H1 (cell line): ENCODE measurements around the gene PEX6. TPM values are rescaled to one million over a fixed set of nuclear protein-coding genes. Genes with fewer than 3 reads are reported as not detected.

Experiments used
- CTCF ChIA-PET: fragments of 300-600 bp; sonication (Branson Sonifier 250); formaldehyde crosslinking; loops from one replicate; lab custom pipeline; 2021; ENCODE audit not compliant: partially characterized antibody; lab: Charles Lee
- POLR2A ChIA-PET: fragments of 300-600 bp; sonication (Branson Sonifier 250); formaldehyde crosslinking; loops from one replicate; lab custom pipeline; 2021; ENCODE audit warnings: inconsistent platforms; ENCODE audit not compliant: partially characterized antibody; lab: Charles Lee
- DNase-seq, 2 experiments: peaks; one replicate each; pipeline versions ENCODE4 v3.0.0 to v3.0.0-alpha.2; 2010 to 2022; ENCODE audit warnings: low spot score in 2 of 2, low read depth in 1 of 2, mixed read lengths in 1 of 2
- FAIRE-seq: peaks from 2 replicates; lab custom pipeline; 2011; peaks lifted over from hg19 to GRCh38; lab: Jason Lieb, UNC
- H2AFZ ChIP-seq: 2 replicates; pipeline ENCODE4 v1.8.1; 2012; ENCODE audit warnings: low read length, inconsistent platforms
- H2AK5ac ChIP-seq: 2 replicates; pipeline ENCODE4 v1.6.1; 2013; ENCODE audit warnings: low read depth, low read length
- H2BK120ac ChIP-seq: replicated peaks from 2 replicates; pipeline ENCODE3; 2013; ENCODE audit warnings: low read depth, low read length, inconsistent platforms
- H2BK12ac ChIP-seq: 2 replicates; pipeline ENCODE4 v1.6.1; 2013; ENCODE audit warnings: low read depth, low read length
- H2BK15ac ChIP-seq: 2 replicates; pipeline ENCODE4 v1.6.1; 2013; ENCODE audit warnings: low read length
- H2BK20ac ChIP-seq: 2 replicates; pipeline ENCODE4 v1.6.1; 2013; ENCODE audit warnings: low read length
- H2BK5ac ChIP-seq: 2 replicates; pipeline ENCODE4 v1.6.1; 2013; ENCODE audit warnings: low read depth, low read length
- H3K14ac ChIP-seq: 2 replicates; pipeline ENCODE4 v1.6.1; 2013; ENCODE audit warnings: inconsistent platforms; ENCODE audit not compliant: insufficient read length
- H3K18ac ChIP-seq: 2 replicates; pipeline ENCODE4 v1.6.1; 2013; ENCODE audit warnings: low read length; ENCODE audit errors: extremely low read depth
- H3K23ac ChIP-seq: 2 replicates; pipeline ENCODE4 v1.6.1; 2013; ENCODE audit warnings: inconsistent platforms; ENCODE audit not compliant: insufficient read length
- H3K23me2 ChIP-seq: 2 replicates; pipeline ENCODE4 v1.6.1; 2013; ENCODE audit warnings: low read depth, low read length
- H3K27ac ChIP-seq: 2 replicates; pipeline ENCODE4 v1.6.1; 2011; ENCODE audit warnings: low read depth, low read length, inconsistent platforms
- H3K27me3 ChIP-seq, 4 experiments: replicated peaks in 1 of 4; 1 replicate in 1 of 4; 2 replicates in 3 of 4; pipeline versions ENCODE4 v1.6.1 to v1.8.1; 2011 to 2013; ENCODE audit warnings: low read length in 3 of 4, mild to moderate bottlenecking in 3 of 4, inconsistent platforms in 2 of 4, mixed read lengths in 2 of 4, moderate library complexity in 1 of 4; ENCODE audit not compliant: control insufficient read depth in 3 of 4, insufficient read depth in 3 of 4; ENCODE audit errors: extremely low read depth in 1 of 4
- H3K36me3 ChIP-seq, 4 experiments: 2 replicates each; pipeline versions ENCODE4 v1.6.1 to v1.8.1; 2011 to 2013; ENCODE audit warnings: mild to moderate bottlenecking in 4 of 4, low read length in 3 of 4, moderate library complexity in 2 of 4, control low read depth in 1 of 4, inconsistent platforms in 1 of 4; ENCODE audit not compliant: insufficient read depth in 4 of 4, control insufficient read depth in 2 of 4
- H3K4ac ChIP-seq: replicated peaks from 2 replicates; pipeline ENCODE3; 2013; ENCODE audit warnings: low read length, low read depth, mixed read lengths, inconsistent platforms; ENCODE audit not compliant: insufficient read length
- H3K4me1 ChIP-seq, 4 experiments: replicated peaks in 1 of 4; 1 replicate in 1 of 4; 2 replicates in 3 of 4; pipeline versions ENCODE4 v1.6.1 to v1.8.1; 2011 to 2013; ENCODE audit warnings: low read length in 3 of 4, inconsistent platforms in 2 of 4, mixed read lengths in 1 of 4; ENCODE audit not compliant: insufficient read depth in 4 of 4, control insufficient read depth in 3 of 4
- H3K4me2 ChIP-seq, 2 experiments: 2 replicates each; pipeline versions ENCODE4 v1.6.1 to v1.8.1; 2011 to 2013; ENCODE audit warnings: low read depth in 2 of 2, low read length in 2 of 2, control low read depth in 1 of 2, inconsistent platforms in 1 of 2, mild to moderate bottlenecking in 1 of 2; ENCODE audit not compliant: insufficient read depth in 1 of 2
- H3K4me3 ChIP-seq, 4 experiments: fragments of 200-600, 300-600 bp in 1 of 4; sonication (generic), shearing (Covaris generic), sonication (Bioruptor Twin) in 1 of 4; 2 replicates each; pipeline versions ENCODE4 v1.5.1 to v1.8.1; 2011 to 2016; ENCODE audit warnings: low read length in 4 of 4, low read depth in 3 of 4, control low read depth in 2 of 4, inconsistent platforms in 2 of 4, mild to moderate bottlenecking in 2 of 4, mixed read lengths in 1 of 4, moderate library complexity in 1 of 4; ENCODE audit not compliant: insufficient read depth in 2 of 4; ENCODE audit errors: extremely low read depth in 1 of 4
- H3K56ac ChIP-seq: replicated peaks from 2 replicates; pipeline ENCODE3; 2013; ENCODE audit warnings: low read depth, mild to moderate bottlenecking, mixed read lengths, low read length, inconsistent platforms; ENCODE audit not compliant: insufficient read length
- H3K79me1 ChIP-seq: 2 replicates; pipeline ENCODE4 v1.6.1; 2013; ENCODE audit warnings: low read depth, low read length, control low read depth
- H3K79me2 ChIP-seq, 2 experiments: 2 replicates each; pipeline versions ENCODE4 v1.6.1 to v1.8.1; 2012 to 2013; ENCODE audit warnings: low read length in 2 of 2, mild to moderate bottlenecking in 2 of 2, inconsistent platforms in 1 of 2; ENCODE audit not compliant: insufficient read depth in 2 of 2, control insufficient read depth in 1 of 2
- H3K9ac ChIP-seq, 4 experiments: replicated peaks in 1 of 4; 1 replicate in 1 of 4; 2 replicates in 3 of 4; pipeline versions ENCODE4 v1.6.1 to v1.8.1; 2011 to 2013; ENCODE audit warnings: low read depth in 3 of 4, low read length in 3 of 4, control low read depth in 2 of 4, mild to moderate bottlenecking in 2 of 4, moderate library complexity in 2 of 4, inconsistent platforms in 1 of 4; ENCODE audit errors: extremely low read depth in 1 of 4
- H3K9me3 ChIP-seq, 2 experiments: 2 replicates each; pipeline versions ENCODE4 v1.6.1 to v1.8.1; 2012 to 2013; ENCODE audit warnings: mild to moderate bottlenecking in 2 of 2, moderate library complexity in 2 of 2, control low read depth in 1 of 2, inconsistent platforms in 1 of 2, low read depth in 1 of 2, low read length in 1 of 2, mixed read lengths in 1 of 2; ENCODE audit not compliant: insufficient read depth in 2 of 2
- H4K20me1 ChIP-seq, 2 experiments: replicated peaks in 1 of 2; 2 replicates each; pipeline versions ENCODE3 to v1.8.1; 2011 to 2013; ENCODE audit warnings: inconsistent platforms in 2 of 2, low read length in 2 of 2, mild to moderate bottlenecking in 1 of 2; ENCODE audit not compliant: insufficient read depth in 2 of 2, control insufficient read depth in 1 of 2
- H4K5ac ChIP-seq: 2 replicates; pipeline ENCODE4 v1.6.1; 2013; ENCODE audit warnings: low read length, low read depth, mixed read lengths, inconsistent platforms; ENCODE audit not compliant: insufficient read length
- H4K8ac ChIP-seq: 2 replicates; pipeline ENCODE4 v1.8.0; 2013; ENCODE audit warnings: mild to moderate bottlenecking, moderate library complexity, low read length, inconsistent platforms; ENCODE audit not compliant: insufficient read depth; ENCODE audit errors: extremely low read depth
- H4K91ac ChIP-seq: replicated peaks from 2 replicates; pipeline ENCODE3; 2013; ENCODE audit warnings: low read length, mixed read lengths, inconsistent platforms; ENCODE audit not compliant: insufficient read length
- ATF3 ChIP-seq: IDR thresholded peaks from 2 replicates; pipeline ENCODE4 v1.6.1; 2011; ENCODE audit warnings: low read depth, mild to moderate bottlenecking, low read length; ENCODE audit not compliant: insufficient read depth
- CEBPB ChIP-seq: IDR thresholded peaks from 2 replicates; pipeline ENCODE4 v1.6.1; 2012; ENCODE audit warnings: low read depth, low read length
- CREB1 ChIP-seq: IDR thresholded peaks from 2 replicates; pipeline ENCODE4 v1.6.1; 2012; ENCODE audit warnings: inconsistent platforms
- E2F6 ChIP-seq: IDR thresholded peaks from 2 replicates; pipeline ENCODE4 v1.6.1; 2012; ENCODE audit warnings: inconsistent platforms
- JUN ChIP-seq: IDR thresholded peaks from 2 replicates; pipeline ENCODE4 v1.6.1; 2011; ENCODE audit warnings: low read depth, mild to moderate bottlenecking, improper control_type of control experiment, low read length
- MAX ChIP-seq: IDR thresholded peaks from 2 replicates; pipeline ENCODE4 v1.6.1; 2012; ENCODE audit warnings: inconsistent platforms
- POLR2A ChIP-seq, 2 experiments: IDR thresholded peaks; 1 replicate in 1 of 2; 2 replicates in 1 of 2; pipeline ENCODE4 v1.6.1; 2011; ENCODE audit warnings: low read depth in 2 of 2, low read length in 2 of 2, mild to moderate bottlenecking in 2 of 2; ENCODE audit errors: control extremely low read depth in 1 of 2
- SAP30 ChIP-seq: fragments of 300-600 bp; sonication (generic); IDR thresholded peaks from 2 replicates; pipeline ENCODE4 v1.7.1; 2012; ENCODE audit warnings: low read length, moderate library complexity, mild to moderate bottlenecking, inconsistent platforms; ENCODE audit not compliant: insufficient read depth, insufficient replicate concordance
- SIN3A ChIP-seq, 2 experiments: IDR thresholded peaks in 1 of 2; conservative IDR thresholded peaks in 1 of 2; 2 replicates each; pipeline ENCODE4 v1.6.1; 2011 to 2012; ENCODE audit warnings: low read length in 2 of 2, improper control_type of control experiment in 1 of 2, low read depth in 1 of 2, mild to moderate bottlenecking in 1 of 2
- TCF12 ChIP-seq: IDR thresholded peaks from 2 replicates; pipeline ENCODE4 v1.6.1; 2011; ENCODE audit warnings: low read depth, mild to moderate bottlenecking, low read length
- YY1 ChIP-seq: IDR thresholded peaks from 2 replicates; pipeline ENCODE4 v1.6.1; 2011; ENCODE audit warnings: low read depth, mild to moderate bottlenecking, low read length
- ZNF274 ChIP-seq: IDR thresholded peaks from 2 replicates; pipeline ENCODE4 v1.7.0; 2012; ENCODE audit warnings: low read length, borderline replicate concordance; ENCODE audit errors: extremely low read depth
- WGBS, 2 experiments: shearing (Covaris generic) in 1 of 2; methylation state at CpG; one replicate each; pipeline versions ENCODE4 v1.1.6 to v1.1.7; 2013 to 2015; ENCODE audit warnings: low lambda C conversion rate in 2 of 2, mixed read lengths in 2 of 2, inconsistent platforms in 1 of 2, low coverage in 1 of 2, missing lambda C conversion rate in 1 of 2; ENCODE audit not compliant: insufficient replicate concordance in 2 of 2, insufficient coverage in 1 of 2, insufficient read length in 1 of 2; ENCODE audit errors: extremely low coverage in 1 of 2, missing lambda C conversion rate in 1 of 2; 5-methylcytosine and 5-hydroxymethylcytosine counted together
- polyA plus RNA-seq, 7 experiments: library from polyadenylated mRNA; depleted of rRNA in 3 of 7; stranded (reverse) in 5 of 7; unstranded in 2 of 7; fragments of >200 nt in 5 of 7; fragments of 200-250 nt in 2 of 7; gene quantifications; 1 replicate in 5 of 7; 2 replicates in 1 of 7; 4 replicates in 1 of 7; pipeline versions ENCODE4 v1.2.1 to v1.2.3, GENCODE V29; 2011 to 2013; ENCODE audit warnings: missing spikeins in 2 of 7, mixed read lengths in 2 of 7
- total RNA-seq: library from RNA; stranded (reverse); fragmentation: NEBNext Ultra II Directional; extraction: Animal tissue kit (Norgen Biotek cat#: 25700); gene quantifications from 2 replicates; pipeline ENCODE4 v1.2.1, GENCODE V29; 2021

Gene PEX6
- total and polyA plus RNA-seq, 2 of the 8 experiments (the other 6 are each of a cell fraction or from before 2014, with no cell fraction given): 6.4 to 12.5 TPM

GRCh38 chr6:42989923-42990322, 10.9 kb upstream of the PEX6 start:
- DNase-seq: no peak

More at GRCh38 chr6:42989923-42990322, 10.9 kb upstream of the PEX6 start:
- no peak overlapping the region for H4K5ac ChIP-seq
- H3K79me2 ChIP-seq: peaks cover 8 to 15% of the 10 kb centered on the region in 2 experiments; a peak in 2 of 4 replicates
- no peaks in the 10 kb centered on the region for H3K27me3 ChIP-seq
- no peak overlapping the region for H2AFZ ChIP-seq
- no peak overlapping the region for H2BK20ac ChIP-seq
- H3K4me2 ChIP-seq: no peak overlapping the region
- no peak overlapping the region for H2BK15ac ChIP-seq
- H3K23me2 ChIP-seq: no peaks in the 10 kb centered on the region; the same call in 1 of the 2 replicates
- no peak overlapping the region for H3K14ac ChIP-seq
- POLR2A ChIA-PET: interaction anchor here (4.1 kb wide), 1 partner anchor 11 kb away, joined by 25 read pairs; the partner anchor contains the start of gene PEX6
- H3K23ac ChIP-seq: no peak overlapping the region
- no peak for FAIRE-seq
- TF ChIP-seq ATF3 (no peak), SIN3A (conservative IDR thresholded peaks at IDR 0.05 in 1 of 2, IDR thresholded peaks at IDR 0.05 in 1 of 2; ENCODE audit: low read depth in 1 of 2, low read length in 2 of 2) (no peak), TCF12 (no peak), SAP30 (no peak), POLR2A (IDR thresholded peaks at IDR 0.05; ENCODE audit: control extremely low read depth in 1 of 2, low read depth in 2 of 2, low read length in 2 of 2) (no peak), CEBPB (no peak), E2F6 (no peak), ZNF274 (no peak), MAX (no peak), JUN (no peak), CREB1 (no peak), YY1 (no peak)
- peaks cover 11% of the 10 kb centered on the region for H3K79me1 ChIP-seq
- H3K56ac ChIP-seq: no peak overlapping the region
- H2BK12ac ChIP-seq: no peak overlapping the region
- peaks cover 0 to 9% (median 8%) of the 10 kb centered on the region in 4 experiments; a peak in 4 of 8 replicates for H3K36me3 ChIP-seq
- H2BK5ac ChIP-seq: no peak overlapping the region
- H4K20me1 ChIP-seq: peaks cover 0 to 12% of the 10 kb centered on the region in 2 experiments
- no peak overlapping the region for H3K18ac ChIP-seq
- H3K4ac ChIP-seq: no peak overlapping the region
- H4K91ac ChIP-seq: no peak overlapping the region
- no peak overlapping the region for H2AK5ac ChIP-seq
- H3K4me3 ChIP-seq: no peak overlapping the region
- H3K9ac ChIP-seq: no peak overlapping the region
- WGBS, 2 experiments: 93% methylated on average over 5 of the region's 5 CpGs; no CpG with 5 or more reads in 1 of the 2 experiments
- H4K8ac ChIP-seq: no peak overlapping the region
- H3K4me1 ChIP-seq: peaks cover 0 to 4% (median under 1%) of the 10 kb centered on the region in 4 experiments; a peak in 3 of 7 replicates
- no peaks in the 10 kb centered on the region for H3K9me3 ChIP-seq
- H3K27ac ChIP-seq: no peak overlapping the region
- H2BK120ac ChIP-seq: no peak overlapping the region
- CTCF ChIA-PET: interaction anchor here (0.5 to 2.9 kb wide), 4 partner anchors 11 to 467 kb away, joined by 3 to 13 read pairs (median 3); partner anchors contain the start of gene PEX6
